ENCODE measurements around the gene SIGLEC15.
"Not testable (repeated sequence)": the region's sequence is repeated elsewhere in the genome, so short reads cannot be mapped to it uniquely, and the experiment has no call there.

GRCh38 chr18:45814733-45815132, 10.7 kb upstream of the SIGLEC15 start:
- not testable (repeated sequence) for TF ChIP-seq CTCF (IDR thresholded peaks at IDR 0.05 in 2 of 3, conservative IDR thresholded peaks at IDR 0.05 in 1 of 3; ENCODE audit: control insufficient read depth in 2 of 3, extremely low read depth in 1 of 3, insufficient read depth in 1 of 3, low read depth in 3 of 3, low read length in 3 of 3); BCL3 (IDR thresholded peaks at IDR 0.05; ENCODE audit: borderline replicate concordance, insufficient read depth, low read depth, low read length, poor library complexity, severe bottlenecking); MAX (IDR thresholded peaks at IDR 0.05; ENCODE audit: low read depth, low read length); CEBPB (IDR thresholded peaks at IDR 0.05; ENCODE audit: borderline replicate concordance in 1 of 2, low read depth in 2 of 2, low read length in 2 of 2); POLR2AphosphoS2 (IDR thresholded peaks at IDR 0.05; ENCODE audit: low read depth, low read length); RELB (IDR thresholded peaks at IDR 0.05; ENCODE audit: low read depth)

Data from GM12878 (cell line).